ENCODE results near the gene CENPK.

DNA sequence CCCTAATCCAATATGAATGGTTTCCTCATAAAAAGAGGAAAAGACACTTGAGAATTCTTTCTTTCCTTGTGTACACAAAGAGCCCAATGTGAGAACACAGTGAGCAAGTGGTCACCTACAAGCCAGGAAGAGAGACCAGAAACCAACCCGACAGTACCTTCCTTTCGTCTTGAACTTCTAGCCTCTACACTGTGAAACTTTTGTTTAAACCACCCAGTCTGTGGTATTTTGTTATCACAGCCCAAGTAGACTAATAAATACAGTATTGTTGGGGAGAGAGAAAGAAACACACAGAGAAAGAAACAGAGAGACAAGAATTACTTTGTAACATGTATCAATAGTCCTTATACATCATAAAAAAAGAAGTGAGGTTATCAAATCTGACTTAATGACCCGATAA is 37.2 kb downstream of the CENPK start:
- TF ChIP-seq HMG20A (CRISPR knock-in tag; conservative IDR thresholded peaks at IDR 0.05), result no peak
- TF ChIP-seq, protein P1, sequence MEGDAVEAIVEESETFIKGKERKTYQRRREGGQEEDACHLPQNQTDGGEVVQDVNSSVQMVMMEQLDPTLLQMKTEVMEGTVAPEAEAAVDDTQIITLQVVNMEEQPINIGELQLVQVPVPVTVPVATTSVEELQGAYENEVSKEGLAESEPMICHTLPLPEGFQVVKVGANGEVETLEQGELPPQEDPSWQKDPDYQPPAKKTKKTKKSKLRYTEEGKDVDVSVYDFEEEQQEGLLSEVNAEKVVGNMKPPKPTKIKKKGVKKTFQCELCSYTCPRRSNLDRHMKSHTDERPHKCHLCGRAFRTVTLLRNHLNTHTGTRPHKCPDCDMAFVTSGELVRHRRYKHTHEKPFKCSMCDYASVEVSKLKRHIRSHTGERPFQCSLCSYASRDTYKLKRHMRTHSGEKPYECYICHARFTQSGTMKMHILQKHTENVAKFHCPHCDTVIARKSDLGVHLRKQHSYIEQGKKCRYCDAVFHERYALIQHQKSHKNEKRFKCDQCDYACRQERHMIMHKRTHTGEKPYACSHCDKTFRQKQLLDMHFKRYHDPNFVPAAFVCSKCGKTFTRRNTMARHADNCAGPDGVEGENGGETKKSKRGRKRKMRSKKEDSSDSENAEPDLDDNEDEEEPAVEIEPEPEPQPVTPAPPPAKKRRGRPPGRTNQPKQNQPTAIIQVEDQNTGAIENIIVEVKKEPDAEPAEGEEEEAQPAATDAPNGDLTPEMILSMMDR (IDR thresholded peaks at IDR 0.05 in 2 of 3, conservative IDR thresholded peaks at IDR 0.05 in 1 of 3; ENCODE audit: insufficient read depth in 2 of 3, low read depth in 1 of 3, low read length in 3 of 3), result no peak
- no peak for TF ChIP-seq EP300 (IDR thresholded peaks at IDR 0.05; ENCODE audit: low read length)
- TF ChIP-seq MYNN (IDR thresholded peaks at IDR 0.05), result no peak
- no peak for TF ChIP-seq MYNN (CRISPR knock-in tag; IDR thresholded peaks at IDR 0.05)
- TF ChIP-seq SREBF2 (CRISPR knock-in tag; IDR thresholded peaks at IDR 0.05), result no peak
- no peak for TF ChIP-seq GATA2 (CRISPR knock-in tag; IDR thresholded peaks at IDR 0.05)
- no peak for TF ChIP-seq RBBP5 (IDR thresholded peaks at IDR 0.05; ENCODE audit: borderline replicate concordance, insufficient read depth, low read length, poor library complexity, severe bottlenecking)
- no peak for TF ChIP-seq CREB1 (IDR thresholded peaks at IDR 0.05)
- no peak for TF ChIP-seq CREB1 (CRISPR knock-in tag; IDR thresholded peaks at IDR 0.05)
- no peak for TF ChIP-seq BRCA1 (IDR thresholded peaks at IDR 0.05)
- TF ChIP-seq BRCA1 (CRISPR knock-in tag; IDR thresholded peaks at IDR 0.05), result no peak

All from K562 (cell line).